A549 (cell line): ENCODE measurements around the gene DGKA. TPM values are rescaled to one million over a fixed set of nuclear protein-coding genes. Genes with fewer than 3 reads are reported as not detected.

ENCODE experiments used
- ATAC-seq, 2 experiments: fragments of 200-7000 bp in 1 of 2; fragments of >200 bp in 1 of 2; cut with Nextera tagmentation in 1 of 2; cut with Tn5 transposase in 1 of 2; 3 replicates each; pipeline versions ENCODE4 v1.8.0 to v1.9.1; 2018 to 2020; ENCODE audit warnings: mild to moderate bottlenecking in 1 of 2, moderate library complexity in 1 of 2
- CTCF ChIA-PET: fragments of 300-600 bp; sonication (Branson Sonifier 250); formaldehyde crosslinking; extraction: SDS; loops from one replicate; lab custom pipeline; 2021; ENCODE audit warnings: antibody characterized with exemption, inconsistent platforms; lab: Yijun Ruan, JAX
- POLR2A ChIA-PET: fragments of 350-600 bp; formaldehyde crosslinking; extraction: SDS; loops from one replicate; lab custom pipeline; 2021; ENCODE audit warnings: antibody characterized with exemption, inconsistent platforms; lab: Yijun Ruan, JAX
- DNase-seq, 2 experiments: peaks; one replicate each; pipeline versions ENCODE4 v3.0.0 to v3.0.0-alpha.2; 2011 to 2016; ENCODE audit warnings: low read depth in 1 of 2, low spot score in 1 of 2
- FAIRE-seq: peaks from 2 replicates; lab custom pipeline; 2011; peaks lifted over from hg19 to GRCh38; lab: Jason Lieb, UNC
- H3K27ac ChIP-seq, 2 experiments: fragments of >200 bp; sonication (Bioruptor Twin); formaldehyde crosslinking; 3 replicates each; pipeline ENCODE4 v1.5.1; 2016 to 2017
- H3K4me1 ChIP-seq: fragments of >200 bp; sonication (Bioruptor Twin); formaldehyde crosslinking; 3 replicates; pipeline ENCODE4 v1.6.1; 2016
- H3K4me2 ChIP-seq: fragments of >200 bp; sonication (Bioruptor Twin); formaldehyde crosslinking; 3 replicates; pipeline ENCODE4 v1.6.1; 2016
- H3K4me3 ChIP-seq: fragments of >200 bp; sonication (Bioruptor Twin); formaldehyde crosslinking; 3 replicates; pipeline ENCODE4 v1.5.1; 2016
- H3K9me3 ChIP-seq: fragments of >200 bp; sonication (Bioruptor Twin); formaldehyde crosslinking; 3 replicates; pipeline ENCODE4 v1.6.1; 2016
- EHF ChIP-seq: fragments of 250-450 bp; sonication (Bioruptor Pico); IDR thresholded peaks from 2 replicates; pipeline ENCODE4 v1.5.0; 2020; ENCODE audit warnings: mild to moderate bottlenecking
- FOSB ChIP-seq: fragments of 250-450 bp; sonication (Bioruptor Pico); IDR thresholded peaks from 2 replicates; pipeline ENCODE4 v1.5.0; 2020; ENCODE audit warnings: mild to moderate bottlenecking, moderate library complexity
- FOSL2 ChIP-seq, 2 experiments: fragments of 450-650 bp in 1 of 2; fragments of >200 bp in 1 of 2; sonication (Bioruptor Twin) in 1 of 2; formaldehyde crosslinking; IDR thresholded peaks; 2 replicates each; pipeline versions ENCODE4 v1.5.0 to v1.6.1; 2016 to 2020; ENCODE audit warnings: mild to moderate bottlenecking in 1 of 2, moderate library complexity in 1 of 2
- HDAC2 ChIP-seq: fragments of 200-600 bp; sonication (generic); IDR thresholded peaks from 2 replicates; pipeline ENCODE4 v1.6.1; 2016
- HEYL ChIP-seq: fragments of 250-450 bp; sonication (Bioruptor Pico); IDR thresholded peaks from 2 replicates; pipeline ENCODE4 v1.8.0; 2021; ENCODE audit warnings: mild to moderate bottlenecking, moderate library complexity
- HOXA7 ChIP-seq: fragments of 250-450 bp; sonication (Bioruptor Pico); IDR thresholded peaks from 2 replicates; pipeline ENCODE4 v1.5.0; 2020; ENCODE audit warnings: mild to moderate bottlenecking, moderate library complexity
- HOXB5 ChIP-seq: fragments of 250-450 bp; sonication (Bioruptor Pico); IDR thresholded peaks from 2 replicates; pipeline ENCODE4 v1.5.0; 2020; ENCODE audit warnings: mild to moderate bottlenecking, moderate library complexity
- JUNB ChIP-seq: fragments of >200 bp; sonication (Bioruptor Twin); formaldehyde crosslinking; IDR thresholded peaks from 2 replicates; pipeline ENCODE4 v1.6.1; 2016
- KDM1A ChIP-seq: fragments of 200-600 bp; sonication (generic); IDR thresholded peaks from 2 replicates; pipeline ENCODE4 v1.6.1; 2016; ENCODE audit warnings: low read depth, mild to moderate bottlenecking
- NPAS2 ChIP-seq: fragments of 250-450 bp; sonication (Bioruptor Pico); IDR thresholded peaks from 2 replicates; pipeline ENCODE4 v1.8.0; 2022; ENCODE audit warnings: mild to moderate bottlenecking, moderate library complexity, borderline replicate concordance
- NR3C1 ChIP-seq: fragments of >200 bp; sonication (Bioruptor Twin); formaldehyde crosslinking; IDR thresholded peaks from 3 replicates; pipeline ENCODE4 v1.6.1; 2017
- PBX3 ChIP-seq: IDR thresholded peaks from 2 replicates; pipeline ENCODE4 v1.6.1; 2012
- PHF8 ChIP-seq: fragments of 200-600 bp; sonication (generic); IDR thresholded peaks from 2 replicates; pipeline ENCODE4 v1.6.1; 2016; ENCODE audit warnings: low read depth, mild to moderate bottlenecking, antibody characterized with exemption, moderate library complexity, borderline replicate concordance
- POLR2A ChIP-seq: IDR thresholded peaks from 2 replicates; pipeline ENCODE4 v1.6.1; 2012; ENCODE audit warnings: mild to moderate bottlenecking, low read length
- POLR2AphosphoS2 ChIP-seq: conservative IDR thresholded peaks from 2 replicates; pipeline ENCODE4 v1.6.1; 2012; ENCODE audit warnings: low read length, improper control_type of control experiment, inconsistent platforms
- RAD21 ChIP-seq, 2 experiments: fragments of >200 bp in 1 of 2; sonication (Bioruptor Twin) in 1 of 2; formaldehyde crosslinking in 1 of 2; IDR thresholded peaks in 1 of 2; conservative IDR thresholded peaks in 1 of 2; 2 replicates in 1 of 2; 3 replicates in 1 of 2; pipeline ENCODE4 v1.6.1; 2012 to 2018; ENCODE audit warnings: inconsistent platforms in 1 of 2
- RCOR1 ChIP-seq: fragments of 150-350 bp; IDR thresholded peaks from 2 replicates; pipeline ENCODE4 v1.6.1; 2014; ENCODE audit warnings: antibody characterized with exemption, low read length, low read depth
- REST ChIP-seq: fragments of 200-600 bp; sonication (generic); IDR thresholded peaks from 2 replicates; pipeline ENCODE4 v1.6.1; 2016; ENCODE audit warnings: antibody characterized with exemption, mild to moderate bottlenecking, moderate library complexity
- SMC3 ChIP-seq: fragments of >200 bp; sonication (Bioruptor Twin); formaldehyde crosslinking; IDR thresholded peaks from 3 replicates; pipeline ENCODE4 v1.6.1; 2018; ENCODE audit warnings: inconsistent platforms
- TFCP2L1 ChIP-seq: fragments of 250-450 bp; sonication (Bioruptor Pico); IDR thresholded peaks from 2 replicates; pipeline ENCODE4 v1.5.0; 2021; ENCODE audit warnings: mild to moderate bottlenecking
- TP53 ChIP-seq: fragments of 250-450 bp; sonication (Bioruptor Pico); IDR thresholded peaks from 2 replicates; pipeline ENCODE4 v1.5.0; 2021; ENCODE audit warnings: mild to moderate bottlenecking, moderate library complexity
- USF2 ChIP-seq: fragments of 450-650 bp; IDR thresholded peaks from 2 replicates; pipeline ENCODE4 v1.6.1; 2014; ENCODE audit warnings: antibody characterized with exemption
- ZC3H11A ChIP-seq: fragments of 450-650 bp; IDR thresholded peaks from 2 replicates; pipeline ENCODE4 v1.6.1; 2014; ENCODE audit warnings: antibody characterized with exemption, mild to moderate bottlenecking
- ZFP36 ChIP-seq: fragments of 450-650 bp; IDR thresholded peaks from 2 replicates; pipeline ENCODE4 v1.6.1; 2014; ENCODE audit warnings: borderline replicate concordance; ENCODE audit not compliant: partially characterized antibody
- WGBS: methylation state at CpG from one replicate; pipeline ENCODE4 v1.1.6; 2017; ENCODE audit errors: missing lambda C conversion rate; 5-methylcytosine and 5-hydroxymethylcytosine counted together
- polyA plus RNA-seq, 4 experiments: library from polyadenylated mRNA; depleted of rRNA in 3 of 4; stranded (reverse); fragments of >200 nt; fragmentation: RNase III in 1 of 4; extraction: RNeasy Plus Mini Kit Qiagen cat#74134 plus additional on column Dnase treatment in 1 of 4; gene quantifications; 2 replicates in 3 of 4; 3 replicates in 1 of 4; pipeline ENCODE4 v1.2.3, GENCODE V29; 2011 to 2017

DGKA gene
- polyA plus RNA-seq, 2 of the 4 experiments (the other 2 are of a cell fraction), result 21.0 to 24.7 TPM

GRCh38 chr12:55942577-55943136 is 11.7 kb downstream of the DGKA start:
- POLR2A ChIA-PET, result no interaction called here
- CTCF ChIA-PET, result interaction anchor here (0.6 to 15.2 kb wide), 8 partner anchors 11 to 223 kb away, joined by 3 to 179 read pairs (median 4); partner anchors contain the start of gene DGKA
- ATAC-seq, result no peak

GRCh38 chr12:55946553-55946952 is 15.6 kb downstream of the DGKA start:
- WGBS, result 88% methylated on average over 6 of the region's 6 CpGs
- ATAC-seq (no peak), DNase-seq (no peak)
- H3K4me2 ChIP-seq, result no peak overlapping the region
- no peaks in the 10 kb centered on the region for H3K9me3 ChIP-seq
- CTCF ChIA-PET, result interaction anchor here (1.5 to 15.2 kb wide), 2 partner anchors 10 to 20 kb away, joined by 7 to 179 read pairs; no protein-coding TSS in a partner anchor
- H3K4me3 ChIP-seq, result no peak overlapping the region
- no peak for TF ChIP-seq RAD21 (conservative IDR thresholded peaks at IDR 0.05 in 1 of 2, IDR thresholded peaks at IDR 0.05 in 1 of 2)
- no peak for TF ChIP-seq NR3C1
- TF ChIP-seq ZFP36, result no peak
- TF ChIP-seq FOSB (CRISPR knock-in tag), result no peak
- TF ChIP-seq USF2, result no peak
- no peak for TF ChIP-seq NPAS2 (CRISPR knock-in tag)
- no peak for TF ChIP-seq HEYL (CRISPR knock-in tag)
- no peak for TF ChIP-seq JUNB
- TF ChIP-seq POLR2AphosphoS2, result no peak
- TF ChIP-seq HOXA7 (CRISPR knock-in tag), result no peak
- TF ChIP-seq PBX3, result no peak
- no peak for TF ChIP-seq HOXB5 (CRISPR knock-in tag)
- no peak for TF ChIP-seq PHF8
- no peak for TF ChIP-seq POLR2A
- no peak for TF ChIP-seq FOSL2 (IDR thresholded peaks at IDR 0.05)
- TF ChIP-seq FOSL2 (CRISPR knock-in tag; IDR thresholded peaks at IDR 0.05), result no peak
- TF ChIP-seq RCOR1, result no peak
- no peak for TF ChIP-seq SMC3
- TF ChIP-seq REST, result no peak
- TF ChIP-seq KDM1A, result no peak
- TF ChIP-seq, all 56 proteins: peak for 0
- Histone ChIP-seq H3K27ac (no peak overlapping the region), H3K4me1 (no peaks in the 10 kb centered on the region)
- FAIRE-seq, result no peak
- POLR2A ChIA-PET, result no interaction called here

More at GRCh38 chr12:55942577-55943136, 11.7 kb downstream of the DGKA start:
- no peak overlapping the region for H3K27ac ChIP-seq
- H3K9me3 ChIP-seq, result no peaks in the 10 kb centered on the region
- peaks cover 8% of the 10 kb centered on the region; the same call in 1 of the 3 replicates for H3K4me1 ChIP-seq
- TF ChIP-seq HDAC2 (no peak), EHF (CRISPR knock-in tag) (no peak), ZC3H11A (no peak), SMC3 (no peak), TP53 (CRISPR knock-in tag) (no peak), TFCP2L1 (CRISPR knock-in tag) (no peak)
- WGBS, result 94% methylated on average over 1 of the region's 1 CpG
- no peak for FAIRE-seq
- no peak overlapping the region for H3K4me2 ChIP-seq
- no peak overlapping the region for H3K4me3 ChIP-seq
- DNase-seq, result no peak
